Stimulated activated CD4-positive, alpha-beta T cell treated with anti-CD3 and anti-CD28 coated beads, Interleukin-1b, Interleukin-23, amount 100 ng/mL, for 48 hours (primary cell): ENCODE data around the gene MAN1A2.
"Not testable (repeated sequence)": the region's sequence is repeated elsewhere in the genome, so short reads cannot be mapped to it uniquely, and the experiment has no call there.

Experiments
- DNase-seq: peaks from one replicate; pipeline ENCODE4 v3.0.0-alpha.2; 2020

Gene MAN1A2

DNA sequence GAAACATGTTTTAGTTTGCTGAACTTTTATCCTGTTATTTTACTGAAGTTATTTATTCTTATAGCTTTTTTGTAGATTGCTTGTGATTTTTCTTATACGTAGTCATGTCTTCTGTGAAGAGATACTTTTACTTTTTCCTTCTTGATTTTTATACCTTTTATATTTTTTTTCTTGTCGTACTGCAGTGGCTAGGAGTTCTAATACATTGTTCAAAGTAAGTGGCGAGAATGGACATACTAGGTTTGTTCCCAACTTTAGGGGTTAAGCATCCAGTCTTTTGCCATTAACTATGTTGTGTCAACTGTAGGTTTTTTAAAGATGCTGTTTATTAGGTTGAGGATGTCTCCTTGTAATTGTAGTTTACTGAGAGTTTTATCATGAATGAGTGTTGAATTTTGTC is 36.3 kb downstream of the MAN1A2 start:
- DNase-seq, result no peak

DNA sequence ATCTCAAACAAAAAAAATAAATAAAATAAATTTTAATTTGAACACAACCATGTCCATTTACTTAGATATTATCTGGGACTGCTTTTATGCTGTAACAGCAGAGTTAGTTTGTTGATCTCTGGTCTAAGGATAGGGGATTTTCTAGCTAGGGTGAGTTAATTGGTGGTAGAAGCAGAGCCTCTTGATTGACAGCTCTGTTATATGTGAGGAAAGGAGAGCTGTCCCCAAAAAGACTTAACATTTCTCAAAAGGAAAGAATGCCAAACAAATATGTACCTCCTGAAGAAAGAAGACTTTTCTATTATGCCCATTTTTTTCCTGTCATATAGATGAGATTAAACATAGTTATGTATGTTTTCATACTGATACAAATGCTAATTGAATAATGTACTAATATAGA is 37.8 kb downstream of the MAN1A2 start:
- no peak for DNase-seq

DNA sequence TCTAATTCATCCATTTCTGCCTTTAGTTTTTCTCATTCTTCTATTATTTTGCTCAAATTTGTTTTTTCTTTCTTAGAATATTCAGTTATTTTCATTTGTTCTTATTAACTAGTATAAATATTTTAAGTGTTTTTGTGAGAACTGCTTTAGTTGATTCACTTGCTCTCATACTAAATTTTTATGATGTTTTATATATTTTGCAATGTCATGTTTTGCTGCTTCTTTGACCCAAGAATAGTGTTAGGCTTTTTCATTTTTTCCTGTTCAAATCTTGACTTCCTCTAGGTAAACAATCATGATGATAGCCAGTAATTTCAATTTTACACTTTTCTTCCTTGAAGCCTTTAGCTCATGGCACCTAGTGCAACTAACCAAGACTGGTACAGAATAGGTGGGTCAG is 45.2 kb downstream of the MAN1A2 start:
- DNase-seq, result no peak

DNA sequence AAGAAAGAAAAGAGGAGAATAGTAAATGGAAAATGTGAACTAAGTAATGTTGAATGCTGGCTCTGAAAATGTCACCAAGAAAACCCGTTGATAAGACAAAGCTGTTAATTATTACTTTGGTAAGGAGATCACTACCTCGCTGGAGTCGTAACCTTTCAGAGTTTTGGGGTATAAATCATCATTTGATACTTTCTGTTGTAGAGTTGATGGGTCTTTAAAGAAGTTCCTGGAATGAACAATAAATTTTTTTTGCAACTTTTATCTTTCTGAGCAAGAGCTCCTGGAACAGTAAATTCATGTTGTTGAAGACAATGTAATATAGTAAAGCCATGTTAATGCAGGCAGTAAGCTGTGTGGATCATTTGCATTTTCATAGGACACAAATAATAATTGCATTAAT is 46.2 kb downstream of the MAN1A2 start:
- DNase-seq, result no peak

DNA sequence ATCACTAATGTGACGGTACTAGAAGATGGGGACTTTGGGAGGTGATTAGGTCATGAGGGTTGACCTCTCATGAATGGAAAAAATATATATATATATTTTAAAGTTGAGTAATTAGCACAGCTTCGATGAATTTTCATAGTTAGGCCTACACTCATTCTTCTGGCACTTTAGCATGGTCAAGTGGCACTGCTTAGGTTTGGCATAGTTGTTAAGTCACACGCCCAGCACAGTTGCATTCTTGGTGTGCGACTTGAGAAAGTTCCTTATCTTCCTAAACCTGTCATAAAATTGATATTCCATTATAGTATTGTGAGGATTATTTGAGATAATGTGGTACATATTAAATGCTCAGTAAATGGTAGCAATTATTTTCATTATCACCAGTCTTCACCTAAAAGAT is 47.7 kb downstream of the MAN1A2 start:
- DNase-seq, result no peak

DNA sequence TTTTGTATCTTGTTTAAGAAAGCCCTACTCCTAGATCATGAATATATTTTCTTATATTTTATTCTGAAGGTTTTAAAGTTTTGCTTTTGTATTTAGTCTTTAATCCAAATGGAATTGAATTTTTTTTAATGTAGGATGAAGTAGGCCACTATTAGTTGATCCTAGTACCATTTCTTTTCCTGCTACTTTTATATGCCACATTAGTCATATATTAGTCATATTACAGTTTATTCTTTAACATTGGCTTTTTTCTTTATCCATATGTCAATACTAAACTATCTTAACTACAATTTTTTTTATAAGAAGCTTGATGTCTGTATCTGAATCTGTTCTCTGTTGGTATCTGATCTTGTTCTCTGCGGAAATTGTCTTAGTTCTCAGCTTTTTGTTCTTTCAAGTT is 48.8 kb downstream of the MAN1A2 start:
- no peak for DNase-seq

DNA sequence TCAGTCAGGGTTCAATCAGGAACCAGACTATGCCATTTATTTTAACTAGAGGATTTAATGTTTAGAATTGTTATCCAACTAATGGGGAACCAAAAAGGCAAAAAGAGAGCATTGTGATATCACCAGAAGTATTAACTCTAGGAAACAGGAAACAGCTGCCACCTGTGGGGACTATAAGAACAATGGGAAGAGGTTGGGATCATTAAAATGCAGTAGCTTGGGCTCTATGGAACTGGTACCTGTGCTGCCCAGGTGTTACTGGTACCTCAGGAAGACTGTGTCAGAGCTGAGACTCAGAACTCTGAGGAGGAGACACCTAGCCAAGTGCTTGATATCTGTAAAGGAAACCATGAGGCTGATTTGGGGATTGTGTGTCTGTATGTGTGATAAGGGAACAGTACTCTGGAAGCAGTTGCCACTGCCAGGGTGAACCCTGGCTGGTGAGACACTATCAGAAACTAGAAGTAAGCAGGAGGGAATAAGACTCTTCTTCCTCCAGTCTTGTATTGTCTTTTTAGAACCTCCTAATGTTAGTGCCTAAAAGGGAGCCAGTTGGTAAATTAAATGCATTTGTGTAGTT is 49.4 kb downstream of the MAN1A2 start:
- no peak for DNase-seq

DNA sequence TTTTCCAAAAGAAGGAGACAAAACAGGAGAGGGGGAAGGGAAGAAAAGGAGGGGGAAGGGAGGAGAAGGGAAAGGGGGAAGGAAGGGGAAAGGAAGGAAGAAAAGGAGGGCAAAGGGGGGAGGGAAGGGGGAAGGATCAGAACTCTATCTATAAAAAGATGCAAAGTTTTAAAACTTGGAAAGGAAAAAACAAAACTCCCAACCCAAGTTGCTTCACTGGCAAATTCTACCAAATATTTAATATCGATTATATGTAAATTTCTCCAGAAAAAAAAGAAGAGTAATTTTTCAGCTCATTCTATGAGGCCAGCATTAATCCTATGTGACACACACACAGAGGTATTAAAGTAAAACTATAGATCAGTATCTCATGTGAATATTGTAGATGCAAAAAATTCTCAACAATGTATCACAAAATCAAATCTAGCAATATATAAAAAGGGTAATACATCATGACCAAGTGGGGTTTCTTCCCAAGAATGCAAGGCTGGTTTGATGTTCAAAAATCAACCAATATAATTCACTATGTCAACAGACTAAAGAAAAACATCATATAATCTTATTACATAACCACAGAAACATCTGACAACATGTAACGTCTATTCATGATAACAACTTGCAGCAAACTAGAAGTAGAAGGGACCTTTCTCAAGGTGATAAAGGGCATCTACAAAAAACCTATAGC is 57.9 kb downstream of the MAN1A2 start:
- no peak for DNase-seq

DNA sequence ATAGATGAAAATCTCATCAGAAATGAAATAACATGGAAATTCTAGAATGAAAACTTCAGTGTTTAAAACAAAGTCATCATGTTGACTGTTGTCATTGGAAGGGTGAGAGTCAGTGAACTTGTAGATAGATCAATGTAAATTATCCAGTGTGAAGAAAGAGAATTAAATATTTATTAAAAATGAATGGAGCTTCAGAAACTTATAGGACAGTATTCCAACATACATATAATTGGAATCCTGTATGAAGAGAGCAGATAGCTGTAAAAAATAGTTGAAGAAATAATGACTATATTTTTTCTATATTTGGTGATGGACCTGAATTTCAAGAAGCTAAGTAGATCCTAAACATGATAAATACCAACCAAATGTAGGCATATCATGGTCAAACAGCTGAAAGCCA is 60.0 kb downstream of the MAN1A2 start:
- DNase-seq, result no peak

DNA sequence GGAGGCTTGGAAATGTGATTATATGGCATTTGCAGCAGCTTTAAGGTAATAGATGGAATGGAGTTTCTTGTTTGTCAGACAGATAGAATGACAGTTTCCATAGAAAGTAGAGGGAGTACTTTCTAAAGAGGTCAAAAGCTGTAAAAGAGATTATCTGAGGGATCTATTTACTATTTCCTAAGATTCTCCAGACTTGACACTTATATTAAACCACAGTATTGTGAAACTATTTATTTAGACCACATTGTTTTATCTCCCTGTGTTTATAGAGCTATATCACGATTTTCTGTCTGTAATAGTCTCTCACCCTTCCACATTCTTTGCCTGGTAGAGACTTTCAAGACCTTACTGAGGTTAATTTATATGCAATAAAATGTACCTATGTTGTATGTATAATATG is 66.7 kb downstream of the MAN1A2 start:
- DNase-seq, result no peak

DNA sequence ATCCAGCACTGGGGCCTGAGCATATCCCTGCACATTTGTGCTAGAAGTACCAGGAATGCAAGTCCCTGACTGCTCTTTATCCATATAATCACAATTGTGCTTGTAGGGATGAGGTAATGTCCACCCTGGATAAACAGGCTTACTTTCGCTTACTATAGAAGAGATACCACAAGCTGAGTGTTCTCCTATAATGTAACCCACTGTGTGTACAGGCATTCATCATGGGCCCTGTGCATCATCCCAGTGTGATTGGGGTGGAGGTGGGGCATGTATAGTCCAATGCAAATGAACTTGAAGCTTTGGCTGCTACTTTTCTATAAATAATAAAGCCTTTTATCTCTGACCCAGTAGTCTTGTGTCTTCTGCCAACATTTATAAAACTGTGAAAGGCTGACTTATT is 69.3 kb downstream of the MAN1A2 start:
- DNase-seq, result no peak

DNA sequence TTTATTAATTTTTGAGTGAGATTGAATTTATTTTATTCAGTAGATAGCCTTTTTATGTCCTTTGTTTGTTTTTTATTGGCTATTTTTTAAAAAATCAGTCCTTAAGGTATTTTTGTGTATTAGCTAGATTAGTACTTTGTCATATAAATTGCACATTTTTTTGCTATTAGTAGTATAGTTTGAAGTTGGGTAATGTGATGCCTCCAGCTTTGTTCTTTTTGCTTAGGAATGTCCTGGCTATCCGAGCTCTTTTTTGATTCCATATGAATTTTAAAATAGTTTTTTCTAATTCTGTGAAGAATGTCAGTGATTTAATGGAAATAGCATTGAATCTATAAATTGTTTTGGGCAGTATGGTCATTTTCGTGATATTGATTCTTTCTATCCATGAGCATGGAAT is 80.4 kb downstream of the MAN1A2 start:
- DNase-seq, result no peak

DNA sequence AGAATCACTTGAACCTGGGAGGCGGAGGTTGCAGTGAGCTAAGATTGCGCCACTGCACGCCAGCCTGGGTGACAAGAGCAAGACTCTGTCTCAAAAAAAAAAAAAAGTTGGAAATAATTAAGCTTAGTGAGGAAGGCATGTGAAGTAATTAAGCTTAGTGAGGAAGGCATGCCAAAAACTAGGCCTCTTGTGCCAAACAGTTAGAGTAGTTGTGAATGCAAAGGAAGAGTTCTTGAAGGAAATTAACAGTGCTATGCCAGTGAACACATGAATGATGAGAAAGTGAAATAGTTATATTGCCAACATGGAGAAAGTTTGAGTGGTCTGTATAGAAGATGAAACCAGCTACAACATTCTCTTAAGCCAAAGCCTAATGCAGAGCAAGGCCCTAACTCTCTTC is 85.0 kb downstream of the MAN1A2 start:
- DNase-seq, result no peak

DNA sequence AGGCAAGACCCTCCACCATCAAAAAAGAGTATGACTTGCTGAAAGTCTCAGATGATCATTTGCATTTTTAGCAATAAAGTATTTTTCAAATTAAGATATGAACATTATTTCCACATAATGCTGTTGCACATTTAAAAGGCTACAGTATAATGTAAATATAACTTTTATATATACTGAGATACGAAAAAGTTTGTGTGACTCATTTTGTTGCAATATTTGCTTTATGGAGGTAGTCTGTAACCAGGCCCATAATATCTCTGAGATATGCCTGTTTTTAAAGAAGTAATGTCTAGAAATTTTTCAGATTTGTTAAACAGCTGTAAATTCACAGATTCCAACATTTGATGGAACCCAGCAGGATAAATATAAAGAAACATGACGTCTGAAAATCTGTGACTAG is 86.7 kb downstream of the MAN1A2 start:
- no peak for DNase-seq

DNA sequence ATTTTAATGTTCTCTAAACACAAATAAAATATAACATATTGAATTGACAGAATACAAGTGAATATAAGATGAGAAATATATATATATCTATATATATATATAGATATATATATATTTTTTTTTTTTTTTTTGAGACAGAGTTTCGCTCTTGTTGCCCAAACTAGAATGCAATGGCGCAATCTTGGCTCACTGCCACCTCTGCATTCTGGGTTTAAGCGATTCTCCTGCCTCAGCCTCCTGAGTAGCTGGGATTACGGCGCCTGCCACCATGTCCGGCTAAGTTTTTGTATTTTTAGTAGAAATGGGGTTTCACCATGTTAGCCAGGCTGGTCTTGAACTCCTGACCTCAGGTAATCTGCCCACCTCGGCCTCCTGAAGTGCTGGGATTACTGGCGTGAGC is 91.2 kb downstream of the MAN1A2 start:
- not testable (repeated sequence) for DNase-seq

DNA sequence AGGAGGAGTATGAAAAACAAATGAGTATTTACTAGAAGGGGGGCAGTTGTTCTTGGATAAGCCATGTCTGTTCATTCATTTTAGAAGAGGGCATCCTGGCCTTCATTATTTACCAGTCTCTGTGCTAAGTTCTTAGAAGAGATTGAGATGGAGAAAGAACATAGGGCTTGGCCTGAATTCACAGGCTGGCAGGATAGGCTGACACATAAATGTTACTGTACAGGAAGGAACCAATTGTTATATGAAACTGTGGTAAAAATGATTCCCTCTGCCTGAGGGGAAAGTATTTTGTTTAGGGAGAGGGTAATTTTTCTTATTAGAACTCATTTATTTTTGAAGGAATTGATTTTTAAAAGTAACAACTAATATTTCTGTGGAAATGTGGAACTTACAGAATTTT is 99.5 kb downstream of the MAN1A2 start:
- DNase-seq, result no peak

DNA sequence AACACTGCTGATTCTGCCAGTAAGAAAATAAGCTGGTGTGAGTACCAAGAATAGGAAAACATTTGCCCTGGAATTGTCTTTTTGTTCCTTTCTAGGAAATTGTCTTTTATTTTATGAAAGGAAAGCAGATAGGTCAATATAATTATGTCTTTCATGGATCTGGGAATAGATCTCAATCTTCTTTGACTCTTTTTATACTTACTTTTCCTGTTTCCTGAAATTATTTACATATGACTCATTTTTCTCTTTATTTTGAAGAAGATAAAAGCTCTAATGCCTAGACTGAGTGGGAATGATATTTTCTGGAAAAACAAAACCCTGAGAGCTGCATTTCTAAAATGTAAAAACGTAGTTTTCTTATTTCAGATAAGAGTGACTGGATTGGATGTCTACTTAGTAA is 100.1 kb downstream of the MAN1A2 start:
- no peak for DNase-seq

DNA sequence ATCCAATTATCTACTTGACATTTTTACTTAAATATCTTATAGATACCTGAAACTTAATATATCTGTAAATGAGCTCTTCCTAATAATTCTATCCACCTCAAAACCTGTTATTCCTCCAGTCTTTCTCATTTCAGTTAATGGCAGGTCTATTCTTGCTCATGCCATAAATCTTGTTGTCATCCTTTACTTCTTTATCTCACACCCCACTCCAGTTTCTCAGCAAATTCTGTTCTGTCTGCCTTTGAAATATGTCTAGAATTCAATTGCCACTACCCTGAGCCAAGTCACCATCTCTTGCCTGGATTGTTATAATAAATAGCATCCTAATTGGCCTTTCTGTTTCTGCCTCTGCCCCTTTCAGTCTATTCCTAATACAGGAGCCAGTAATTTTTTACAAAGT is 105.8 kb downstream of the MAN1A2 start:
- DNase-seq, result no peak

DNA sequence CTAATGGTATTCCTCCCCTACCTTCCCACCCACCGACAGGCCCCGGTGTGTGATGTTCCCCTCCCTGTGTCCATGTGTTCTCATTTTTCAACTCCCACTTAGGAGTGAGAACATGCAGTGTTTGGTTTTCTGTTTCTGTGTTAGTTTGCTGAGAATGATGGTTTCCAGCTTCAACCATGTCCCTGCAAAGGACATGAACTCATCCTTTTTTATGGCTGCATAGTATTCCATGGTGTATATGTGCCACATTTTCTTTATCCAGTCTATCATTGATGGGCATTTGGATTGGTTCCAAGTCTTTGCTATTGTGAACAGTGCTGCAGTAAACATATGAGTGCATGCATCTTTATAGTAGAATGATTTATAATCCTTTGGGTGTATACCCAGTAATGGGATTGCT is 108.2 kb downstream of the MAN1A2 start:
- not testable (repeated sequence) for DNase-seq

DNA sequence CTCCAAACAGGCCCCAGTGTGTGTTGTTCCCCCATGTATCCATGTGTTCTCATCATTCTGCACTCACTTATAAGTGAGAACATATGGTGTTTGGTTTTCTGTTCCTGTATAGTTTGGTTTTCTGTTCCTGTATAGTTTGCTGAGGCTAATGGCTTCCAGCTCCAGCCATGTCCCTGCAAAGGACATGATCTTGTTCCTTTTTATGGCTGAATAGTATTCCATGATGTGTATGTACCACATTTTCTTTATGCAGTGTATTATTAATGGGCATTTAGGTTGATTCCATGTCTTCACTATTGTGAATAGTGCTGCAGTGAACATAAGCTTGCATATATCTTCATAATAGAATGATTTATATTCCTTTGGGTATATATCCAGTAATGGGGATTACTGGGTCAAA is 111.8 kb downstream of the MAN1A2 start:
- DNase-seq, result no peak

DNA sequence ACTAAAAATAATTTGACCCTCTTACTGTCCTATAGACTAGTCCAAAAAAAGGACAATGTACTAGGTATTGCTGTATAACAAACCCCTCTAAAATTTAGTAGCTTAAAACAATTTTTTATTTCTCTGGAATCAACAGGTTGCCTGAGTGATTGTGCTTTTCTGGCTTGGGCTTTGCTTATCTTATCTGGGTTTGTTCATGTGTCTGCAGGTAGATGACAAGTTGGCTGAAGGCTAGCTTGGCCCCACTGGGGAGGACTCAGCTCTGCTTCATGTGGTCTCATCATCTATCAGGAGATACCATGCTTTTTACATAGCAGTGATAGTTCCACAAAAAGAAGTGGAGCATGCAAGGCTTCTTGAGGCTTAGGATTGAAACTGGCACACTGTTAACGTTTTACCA is 114.2 kb downstream of the MAN1A2 start:
- no peak for DNase-seq

DNA sequence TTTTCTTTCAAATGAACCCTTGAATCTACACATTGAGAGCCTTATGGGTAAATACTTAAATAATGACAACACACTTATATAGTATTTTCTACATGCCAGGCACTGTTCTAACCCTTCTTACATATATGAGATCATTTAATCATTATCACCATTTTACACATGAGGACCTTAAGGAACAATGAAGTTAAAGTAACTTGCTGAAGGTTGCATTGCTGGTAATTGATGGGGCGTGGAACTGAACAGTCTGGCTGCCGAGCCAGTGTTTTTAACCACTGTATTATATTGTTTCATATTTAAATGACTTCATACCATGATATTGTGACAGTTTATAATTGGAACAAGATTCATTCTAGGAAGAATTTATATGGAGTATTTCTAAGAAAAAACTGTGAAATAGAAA is 126.7 kb downstream of the MAN1A2 start:
- no peak for DNase-seq

DNA sequence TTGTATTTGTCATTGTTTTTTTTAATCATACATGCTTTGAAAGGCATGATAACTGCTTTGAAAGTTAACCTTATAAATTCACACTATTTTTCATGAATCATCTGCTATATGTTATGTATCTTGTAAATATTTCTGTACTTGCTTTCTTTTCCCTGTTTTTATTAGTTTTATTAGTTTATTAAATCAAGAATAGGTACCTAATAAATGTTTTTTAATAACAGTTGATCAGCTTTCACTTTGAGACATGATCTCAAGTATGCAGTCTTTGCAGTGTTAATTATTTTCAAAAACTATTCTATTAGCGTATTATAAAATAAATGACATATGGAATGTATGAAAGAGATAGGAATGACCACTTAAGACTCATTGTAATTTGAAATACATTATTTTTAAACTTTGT is 127.8 kb downstream of the MAN1A2 start:
- DNase-seq, result no peak

DNA sequence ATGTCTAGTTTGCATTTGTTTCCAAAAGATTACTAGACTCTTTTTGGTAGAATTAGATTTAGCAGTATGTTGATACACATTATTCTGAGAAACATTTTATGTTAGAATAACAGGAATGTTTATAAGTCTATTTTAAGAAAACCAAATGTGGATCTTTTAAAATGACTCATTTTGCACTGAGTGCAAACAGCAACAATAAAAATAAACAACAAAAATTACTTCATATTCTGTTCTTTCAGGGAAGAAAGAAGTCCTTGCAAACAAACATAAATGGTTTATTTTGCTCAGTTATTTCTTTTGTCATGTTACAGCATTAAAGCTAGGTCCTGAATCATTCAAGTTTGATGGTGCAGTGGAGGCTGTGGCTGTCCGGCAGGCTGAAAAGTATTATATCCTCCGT is 131.8 kb downstream of the MAN1A2 start:
- no peak for DNase-seq

DNA sequence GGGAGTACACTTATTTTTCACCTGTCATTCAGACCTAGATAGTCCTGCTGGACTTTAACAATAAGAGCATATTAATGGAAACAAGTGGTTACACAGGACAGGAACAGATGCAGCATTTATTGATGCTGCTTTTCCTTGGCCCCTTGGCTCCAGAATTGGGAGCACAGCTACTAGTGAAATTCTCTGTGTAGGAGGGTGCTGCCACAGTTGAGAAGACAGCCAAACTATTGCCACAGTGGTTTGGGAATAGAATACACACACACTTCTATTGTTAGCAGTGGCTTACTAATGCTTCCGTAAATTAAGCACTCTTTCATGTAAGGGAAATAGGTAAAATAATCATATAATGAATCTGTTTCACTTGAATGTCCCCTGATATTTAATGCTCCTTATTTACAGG is 133.3 kb downstream of the MAN1A2 start:
- no peak for DNase-seq
